Renal pelvis (tissue), 4 donors: ENCODE data around the gene CCND2. TPM values are rescaled to one million over a fixed set of nuclear protein-coding genes. Genes with fewer than 3 reads are reported as not detected.

Experiments
- DNase-seq: peaks from one replicate; pipeline ENCODE4 v3.0.0-alpha.2; 2013
- polyA plus RNA-seq, 3 donors: library from polyadenylated mRNA; unstranded; fragments of 120-200 nt; gene quantifications; one replicate each; pipeline ENCODE4 v1.2.1, GENCODE V29; 2013; ENCODE audit not compliant: insufficient read length in 3 of 3

Gene CCND2
- polyA plus RNA-seq, 3 donors = 54.2 to 58.6 (median 58.2) TPM

DNA sequence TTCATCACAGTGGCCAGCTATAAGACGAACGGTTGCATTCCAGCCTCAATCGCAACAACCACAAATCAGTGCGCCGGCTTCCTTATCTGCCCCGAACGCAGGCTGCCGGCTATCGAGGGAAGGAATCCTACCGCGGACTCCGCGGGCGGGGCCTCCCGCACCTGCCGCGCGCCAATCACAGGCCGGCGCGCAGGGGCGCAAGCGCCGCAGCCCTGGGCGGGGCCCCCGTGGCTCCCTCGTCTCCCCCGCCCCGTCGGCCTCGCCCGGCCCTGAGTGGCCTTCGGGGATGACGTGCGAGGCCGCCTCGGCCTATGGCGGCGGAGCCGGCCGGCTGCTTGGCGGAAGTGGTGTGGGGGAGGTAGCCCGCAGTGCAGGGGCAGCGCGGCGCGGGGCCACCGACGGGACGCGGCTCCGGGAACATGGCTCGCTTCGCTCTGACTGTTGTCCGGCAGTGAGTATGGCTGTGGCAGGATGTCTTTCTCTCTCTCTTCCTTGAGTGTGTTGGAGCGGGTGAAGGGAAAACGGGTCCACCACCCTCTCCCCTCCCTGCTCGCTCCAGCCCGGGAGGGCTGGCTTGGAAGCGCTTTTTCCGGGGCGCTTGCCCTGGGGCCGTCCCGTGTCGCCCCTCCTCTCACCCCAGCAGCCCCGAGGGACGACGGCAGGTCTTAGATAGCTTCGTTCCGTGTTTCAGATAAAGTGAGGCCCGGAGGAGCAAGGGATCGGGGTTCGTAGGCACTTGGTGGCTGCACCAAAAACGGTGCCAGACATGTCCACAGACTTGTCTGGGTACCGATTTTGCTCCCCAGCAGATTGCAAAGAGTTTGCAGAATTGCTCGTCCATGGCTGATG, 47.5 kb downstream of the CCND2 start, which contains the start of gene TIGAR:
Gene TIGAR, plus strand, starts transcription at position 361 of the 849 bp plus-strand sequence. Its CDS starts 59 bp downstream, at position 420.
- DNase-seq = peak; percentile 96

DNA sequence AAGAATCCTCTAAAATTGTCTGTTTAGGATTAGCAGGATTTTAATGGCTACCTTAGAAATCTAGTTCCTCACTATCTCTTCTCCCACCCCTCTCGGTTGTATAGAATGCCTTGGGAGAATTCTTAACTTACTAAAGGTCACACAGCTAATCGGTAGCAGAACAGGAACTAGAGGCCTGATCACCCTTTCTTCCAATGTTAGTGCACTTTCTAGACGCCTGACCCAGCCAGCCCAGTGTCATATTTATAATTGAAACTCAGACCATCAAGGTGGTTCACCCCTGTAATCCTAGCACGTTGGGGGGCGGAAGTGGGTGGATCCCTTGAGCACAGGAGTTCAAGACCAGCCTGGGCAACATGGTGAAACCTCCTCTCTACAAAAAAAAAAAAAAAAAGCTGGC, 49.2 kb downstream of the CCND2 start:
- no peak for DNase-seq

Other genes with a start within 250 kb of the CCND2 start
- 1 to 10 TPM; 5.7 to 8.0 (median 5.8) TPM for gene TIGAR, start 47.5 kb downstream of the CCND2 start, polyA plus RNA-seq
- gene FGF23, start 106.0 kb downstream of the CCND2 start, polyA plus RNA-seq = under 1 TPM in 1 of 3 donors, not detected in 2; 0.08 TPM
- gene FGF6, start 172.1 kb downstream of the CCND2 start, polyA plus RNA-seq = not detected